Stimulated activated naive CD4-positive, alpha-beta T cell (primary cell): Measurements from ENCODE around the gene PTPRD.
"Not testable (repeated sequence)": the region's sequence is repeated elsewhere in the genome, so short reads cannot be mapped to it uniquely, and the experiment has no call there.

Experiments
- DNase-seq, 6 experiments: peaks; one replicate each; lab custom pipeline; 2025; lab: John Stamatoyannopoulos, UW

Gene PTPRD

GRCh38 chr9:8723195-8723594, 1889.6 kb downstream of the PTPRD start:
- no peak for DNase-seq

GRCh38 chr9:8719833-8720486, 1892.8 kb downstream of the PTPRD start:
- no peak for DNase-seq

- no peak for DNase-seq
Observed at GRCh38 chr9:8718121-8718725, 1894.6 kb downstream of the PTPRD start.

GRCh38 chr9:8717146-8717545, 1895.7 kb downstream of the PTPRD start:
- no peak for DNase-seq

- DNase-seq = no peak
Observed at GRCh38 chr9:8715788-8716187, 1897.0 kb downstream of the PTPRD start.

- DNase-seq = no peak
Observed at GRCh38 chr9:8713811-8714165, 1899.0 kb downstream of the PTPRD start.

- no peak for DNase-seq
Observed at GRCh38 chr9:8713149-8713810, 1899.5 kb downstream of the PTPRD start.

GRCh38 chr9:8709731-8710130, 1903.1 kb downstream of the PTPRD start:
- DNase-seq = no peak

GRCh38 chr9:8708728-8709127, 1904.1 kb downstream of the PTPRD start:
- no peak for DNase-seq

- DNase-seq = no peak
Observed at GRCh38 chr9:8706998-8707397, 1905.8 kb downstream of the PTPRD start.

GRCh38 chr9:8706531-8706930, 1906.3 kb downstream of the PTPRD start:
- no peak for DNase-seq

GRCh38 chr9:8705861-8706260, 1906.9 kb downstream of the PTPRD start:
- DNase-seq = no peak

- no peak for DNase-seq
Observed at GRCh38 chr9:8703904-8704303, 1908.9 kb downstream of the PTPRD start.

- DNase-seq = no peak
Observed at GRCh38 chr9:8701904-8702303, 1910.9 kb downstream of the PTPRD start.

GRCh38 chr9:8697565-8697964, 1915.2 kb downstream of the PTPRD start:
- DNase-seq = not testable (repeated sequence)

- no peak for DNase-seq
Observed at GRCh38 chr9:8696516-8696915, 1916.3 kb downstream of the PTPRD start.

GRCh38 chr9:8694983-8695588, 1917.7 kb downstream of the PTPRD start:
- no peak for DNase-seq

- DNase-seq = no peak
Observed at GRCh38 chr9:8693464-8693863, 1919.3 kb downstream of the PTPRD start.

- DNase-seq = no peak
Observed at GRCh38 chr9:8686516-8686915, 1926.3 kb downstream of the PTPRD start.

GRCh38 chr9:8685825-8686224, 1927.0 kb downstream of the PTPRD start:
- no peak for DNase-seq

- DNase-seq = no peak
Observed at GRCh38 chr9:8684978-8685708, 1927.7 kb downstream of the PTPRD start.

GRCh38 chr9:8683496-8683895, 1929.3 kb downstream of the PTPRD start:
- no peak for DNase-seq
